ENCODE measurements around the gene SHCBP1L.

GRCh38 chr1:182885591-182885990, 67.4 kb downstream of the SHCBP1L start:
- TF ChIP-seq CTCF (IDR thresholded peaks at IDR 0.05) (no peak), POLR2A (IDR thresholded peaks at IDR 0.05) (no peak)

Measured in sigmoid colon (tissue), 3 donors.